ENCODE data around the gene KDM4B. TPM values are rescaled to one million over a fixed set of nuclear protein-coding genes. Genes with fewer than 3 reads are reported as not detected.

KDM4B gene
- total and polyA plus RNA-seq, 4 donors, result 3.2 to 19.7 (median 12.9) TPM

DNA sequence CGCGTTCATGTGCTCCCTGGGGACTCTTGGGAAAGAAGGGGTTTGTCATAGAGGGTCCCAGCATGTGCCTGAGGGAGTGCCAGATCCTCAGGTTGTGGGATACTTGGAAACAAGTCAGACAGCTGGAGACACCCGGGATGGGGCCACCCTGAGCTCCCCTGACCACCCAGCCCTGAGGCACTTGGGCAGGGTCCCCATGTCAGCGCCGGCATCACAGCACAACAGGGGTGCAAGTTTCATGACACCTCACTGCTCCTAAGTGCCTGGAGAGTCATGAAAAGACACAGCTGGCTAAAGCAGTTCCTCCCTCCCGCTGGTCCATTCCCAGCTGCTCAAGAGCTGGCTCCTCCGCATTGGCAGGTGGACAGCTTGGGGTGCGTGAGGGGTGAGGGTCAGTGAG lies 102.7 kb downstream of the KDM4B start:
- Histone ChIP-seq H3K27ac (ENCODE audit: low read depth in 1 of 2, low read length in 2 of 2) (no peak overlapping the region), H3K9ac (ENCODE audit: low read depth in 1 of 2, low read length in 2 of 2) (no peak overlapping the region), H3K36me3 (ENCODE audit: control insufficient read depth in 4 of 4, insufficient read depth in 3 of 4, low read depth in 1 of 4, low read length in 3 of 4) (peaks cover 0 to 16% (median 5%) of the 10 kb centered on the region in 4 donors), H3K4me1 (ENCODE audit: control insufficient read depth in 4 of 4, insufficient read depth in 4 of 4, low read length in 3 of 4) (peaks cover 9 to 19% (median 16%) of the 10 kb centered on the region in 4 donors), H3K9me3 (ENCODE audit: control insufficient read depth in 4 of 4, low read length in 3 of 4) (no peaks in the 10 kb centered on the region), H3K4me3 (ENCODE audit: low read depth in 1 of 3, low read length in 3 of 3) (no peak overlapping the region), H3K27me3 (ENCODE audit: control insufficient read depth in 4 of 4, insufficient read depth in 4 of 4, low read length in 3 of 4) (no peaks in the 10 kb centered on the region)
- no peak for DNase-seq (ENCODE audit: low spot score)
- TF ChIP-seq JUND (IDR thresholded peaks at IDR 0.05) (no peak), NR2F2 (IDR thresholded peaks at IDR 0.05) (no peak), TAF1 (conservative IDR thresholded peaks at IDR 0.05) (no peak), FOXA1 (IDR thresholded peaks at IDR 0.05) (no peak), FOXA2 (IDR thresholded peaks at IDR 0.05) (no peak), ATF3 (IDR thresholded peaks at IDR 0.05) (no peak), HNF4G (IDR thresholded peaks at IDR 0.05) (no peak), MAX (IDR thresholded peaks at IDR 0.05) (no peak), REST (IDR thresholded peaks at IDR 0.05) (no peak), YY1 (IDR thresholded peaks at IDR 0.05) (no peak), GABPA (IDR thresholded peaks at IDR 0.05 in 1 of 2, conservative IDR thresholded peaks at IDR 0.05 in 1 of 2) (no peak), RAD21 (IDR thresholded peaks at IDR 0.05) (no peak), HNF4A (conservative IDR thresholded peaks at IDR 0.05) (no peak), SP1 (IDR thresholded peaks at IDR 0.05) (no peak), RXRA (IDR thresholded peaks at IDR 0.05) (no peak), ZBTB33 (IDR thresholded peaks at IDR 0.05) (no peak), CTCF (IDR thresholded peaks at IDR 0.05; ENCODE audit: low read depth, low read length, missing input control) (no peak)
- 94% methylated on average over 8 of the region's 8 CpGs for WGBS

DNA sequence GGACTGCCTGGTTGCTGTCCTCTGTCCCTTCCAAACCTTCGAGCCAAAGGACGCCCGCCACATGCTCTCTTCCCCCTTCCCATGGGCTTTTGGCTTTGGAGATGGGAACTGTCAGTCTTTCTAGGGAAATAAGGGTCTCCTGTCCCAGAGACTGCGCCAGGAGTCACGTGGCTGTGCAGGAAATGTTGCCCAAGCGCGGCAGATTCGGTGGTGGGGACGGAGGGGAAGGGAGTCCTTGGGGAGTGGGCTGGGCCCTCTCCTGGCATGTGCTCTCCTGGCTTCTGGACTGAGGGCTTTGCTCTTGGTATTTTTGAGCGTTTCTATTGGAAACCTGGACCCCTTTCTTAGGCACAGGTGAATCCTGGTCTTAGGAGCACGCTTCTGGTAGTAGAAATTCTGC lies 103.2 kb downstream of the KDM4B start:
- Histone ChIP-seq H3K9me3 (ENCODE audit: control insufficient read depth in 4 of 4, low read length in 3 of 4) (no peaks in the 10 kb centered on the region), H3K4me3 (ENCODE audit: low read depth in 1 of 3, low read length in 3 of 3) (no peak overlapping the region), H3K36me3 (ENCODE audit: control insufficient read depth in 4 of 4, insufficient read depth in 3 of 4, low read depth in 1 of 4, low read length in 3 of 4) (peaks cover 0 to 19% (median 5%) of the 10 kb centered on the region in 4 donors), H3K4me1 (ENCODE audit: control insufficient read depth in 4 of 4, insufficient read depth in 4 of 4, low read length in 3 of 4) (peaks cover 6 to 15% (median 13%) of the 10 kb centered on the region in 4 donors), H3K27me3 (ENCODE audit: control insufficient read depth in 4 of 4, insufficient read depth in 4 of 4, low read length in 3 of 4) (no peaks in the 10 kb centered on the region), H3K9ac (ENCODE audit: low read depth in 1 of 2, low read length in 2 of 2) (no peak overlapping the region), H3K27ac (ENCODE audit: low read depth in 1 of 2, low read length in 2 of 2) (no peak overlapping the region)
- DNase-seq (ENCODE audit: low spot score), result no peak
- WGBS, result 94% methylated on average over 11 of the region's 11 CpGs
- no peak for TF ChIP-seq REST (IDR thresholded peaks at IDR 0.05)
- no peak for TF ChIP-seq EGR1 (IDR thresholded peaks at IDR 0.05; ENCODE audit: low read depth in 2 of 2)
